A204.1 (cell line): Measurements from ENCODE around the gene C2orf76.

ENCODE experiments used
- FAIRE-seq: peaks from 2 replicates; lab custom pipeline; 2012; peaks lifted over from hg19 to GRCh38; lab: Jason Lieb, UNC

The C2orf76 gene

DNA sequence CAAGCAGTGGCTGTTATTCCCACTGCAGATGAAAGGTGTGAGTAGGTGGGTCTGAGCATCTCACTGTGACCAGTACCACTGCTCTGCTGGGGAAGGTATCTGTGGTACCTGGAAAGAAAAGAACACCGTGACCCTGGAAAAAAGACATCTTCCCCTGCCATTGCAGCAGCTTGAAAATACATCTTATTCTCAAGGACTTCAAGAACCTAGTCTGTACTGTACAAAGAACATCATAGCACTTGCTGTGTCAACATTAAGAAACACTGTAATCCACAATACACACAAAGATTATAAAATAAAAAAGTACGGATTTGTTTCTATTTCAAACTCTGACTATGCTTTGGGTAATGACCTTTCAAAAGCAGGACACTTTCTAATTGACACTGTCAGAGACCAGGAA, 28.9 kb downstream of the C2orf76 start:
- no peak for FAIRE-seq

- no peak for FAIRE-seq
Observed at GRCh38 chr2:119333833-119334232, 32.8 kb downstream of the C2orf76 start.

- FAIRE-seq, result no peak
Observed at GRCh38 chr2:119333360-119333759, 33.3 kb downstream of the C2orf76 start.

- FAIRE-seq, result no peak
Observed at GRCh38 chr2:119332953-119333352, 33.7 kb downstream of the C2orf76 start.

DNA sequence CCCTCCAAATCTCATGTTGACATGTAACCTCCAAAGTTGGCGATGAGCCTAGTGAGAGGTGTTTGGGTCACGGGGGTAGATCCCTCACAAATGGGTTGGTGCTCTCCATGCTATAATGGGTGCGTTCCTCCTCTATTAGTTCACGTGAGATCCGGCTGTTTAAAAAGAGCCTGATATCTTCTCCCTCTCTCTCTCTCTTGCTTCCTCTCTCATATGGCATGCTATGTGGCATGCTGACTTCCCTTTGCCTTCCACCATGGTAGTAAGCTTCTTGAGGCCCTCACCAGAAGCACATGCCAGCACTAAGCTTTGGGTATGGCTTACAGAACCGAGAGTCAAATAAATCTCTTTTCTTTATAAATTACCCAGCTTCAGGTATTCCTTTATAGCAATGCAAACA, 39.2 kb downstream of the C2orf76 start:
- no peak for FAIRE-seq

- FAIRE-seq, result no peak
Observed at GRCh38 chr2:119326938-119327337, 39.7 kb downstream of the C2orf76 start.

DNA sequence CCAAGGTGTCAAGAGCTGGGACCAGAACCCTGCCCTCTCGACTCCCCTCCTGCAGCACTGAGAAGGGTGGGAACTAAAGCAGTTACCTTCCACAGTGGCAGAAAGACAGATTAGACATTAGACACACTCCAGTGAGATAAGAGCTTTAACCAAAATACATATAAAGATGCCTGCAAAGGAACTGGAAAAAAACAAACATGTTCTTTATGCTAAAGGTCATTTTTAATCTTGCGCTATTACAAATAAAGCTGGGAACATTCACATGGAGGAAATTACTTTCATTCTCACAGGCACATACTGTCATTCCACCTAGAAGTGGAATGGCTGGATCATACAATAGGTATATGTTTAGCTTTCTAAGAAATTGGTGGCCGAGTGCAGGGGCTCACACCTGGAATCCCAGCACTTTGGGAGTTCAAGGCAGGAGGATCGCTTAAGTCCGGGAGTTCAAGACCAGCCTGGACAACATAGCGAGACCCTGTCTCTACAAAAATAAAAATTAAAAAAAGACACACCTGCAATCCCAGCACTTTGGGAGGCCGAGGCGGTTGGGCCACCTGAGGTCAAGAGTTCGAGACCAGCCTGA, 41.9 kb downstream of the C2orf76 start:
- no peak for FAIRE-seq

DNA sequence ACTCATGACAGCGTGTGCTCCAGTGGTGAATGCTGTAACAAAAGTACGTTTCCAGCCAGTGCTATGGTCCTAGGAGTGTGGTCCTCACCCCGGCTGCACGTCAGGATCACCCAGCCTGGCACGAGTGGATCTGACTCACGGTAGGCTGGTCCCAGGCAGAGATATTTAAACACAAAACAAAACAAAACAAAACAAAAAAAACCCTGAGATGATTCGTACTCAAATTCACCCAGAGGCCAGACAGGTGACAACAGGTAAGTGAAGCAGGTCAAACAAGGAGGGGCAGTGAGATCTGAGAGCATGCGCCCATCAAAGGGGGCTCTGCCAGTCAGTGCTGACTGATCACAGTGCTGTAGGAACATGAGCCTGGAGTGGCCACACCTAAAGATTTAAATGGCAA, 43.2 kb downstream of the C2orf76 start:
- FAIRE-seq, result no peak

GRCh38 chr2:119319593-119319992, 47.0 kb downstream of the C2orf76 start:
- FAIRE-seq, result no peak

DNA sequence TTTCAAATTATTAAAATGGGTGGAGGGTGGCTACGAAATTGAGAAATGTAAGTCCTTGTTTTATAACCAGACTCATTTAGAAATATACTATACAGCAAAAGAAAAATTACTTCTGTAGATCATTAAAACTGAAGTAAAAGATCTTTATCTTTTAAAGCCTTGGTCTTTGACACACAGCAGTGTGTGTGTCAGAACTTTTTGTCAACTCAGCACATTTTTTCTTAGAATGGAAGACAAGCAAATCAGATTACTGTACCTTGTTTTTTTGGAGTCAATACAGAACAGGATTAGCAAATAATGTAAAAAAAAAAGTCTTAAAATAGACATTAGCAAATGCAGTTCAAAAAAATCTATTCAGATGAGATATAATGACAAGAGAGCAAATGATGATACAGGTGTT, 49.1 kb downstream of the C2orf76 start:
- FAIRE-seq, result no peak

DNA sequence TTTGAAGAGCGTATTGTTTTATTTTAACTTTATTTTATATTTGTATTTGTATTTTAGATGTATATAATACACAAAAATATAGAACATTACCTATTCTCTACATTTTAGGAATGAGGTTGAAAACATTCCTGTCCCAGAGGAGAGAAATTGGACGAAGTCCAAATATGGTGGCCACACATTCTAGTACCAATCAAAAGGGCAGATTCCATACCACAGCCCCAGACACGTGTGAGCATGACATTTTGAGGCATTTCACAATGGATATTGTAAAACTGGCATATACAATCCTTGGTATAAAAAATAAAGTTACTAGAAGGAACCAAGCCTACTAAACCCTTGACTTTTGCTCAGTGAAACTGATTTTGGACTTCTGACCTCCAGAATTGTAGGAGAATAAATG, 50.6 kb downstream of the C2orf76 start:
- no peak for FAIRE-seq

- no peak for FAIRE-seq
Observed at GRCh38 chr2:119315241-119315925, 51.3 kb downstream of the C2orf76 start.

GRCh38 chr2:119311831-119312230, 54.8 kb downstream of the C2orf76 start:
- FAIRE-seq, result no peak

DNA sequence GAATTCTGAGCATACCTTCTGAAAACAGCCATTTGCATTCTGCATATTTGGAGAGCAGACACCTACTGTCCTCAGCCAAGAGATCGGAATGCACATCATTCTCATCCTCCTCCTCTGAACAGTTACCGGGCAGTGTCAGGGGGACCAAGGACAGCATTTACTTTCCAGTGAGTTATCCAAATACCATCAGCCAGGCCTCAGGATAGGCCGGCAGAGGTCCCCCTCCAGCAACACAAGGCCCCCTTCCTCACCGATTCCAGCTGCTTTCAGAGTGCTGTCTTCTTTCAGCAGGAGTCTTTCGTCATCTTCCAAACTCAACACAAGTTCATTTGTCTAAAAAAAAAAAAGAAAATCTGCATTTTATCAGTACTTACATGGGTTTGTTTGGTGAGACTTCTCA, 55.3 kb downstream of the C2orf76 start:
- no peak for FAIRE-seq

- FAIRE-seq, result no peak
Observed at GRCh38 chr2:119308793-119309330, 57.8 kb downstream of the C2orf76 start.

DNA sequence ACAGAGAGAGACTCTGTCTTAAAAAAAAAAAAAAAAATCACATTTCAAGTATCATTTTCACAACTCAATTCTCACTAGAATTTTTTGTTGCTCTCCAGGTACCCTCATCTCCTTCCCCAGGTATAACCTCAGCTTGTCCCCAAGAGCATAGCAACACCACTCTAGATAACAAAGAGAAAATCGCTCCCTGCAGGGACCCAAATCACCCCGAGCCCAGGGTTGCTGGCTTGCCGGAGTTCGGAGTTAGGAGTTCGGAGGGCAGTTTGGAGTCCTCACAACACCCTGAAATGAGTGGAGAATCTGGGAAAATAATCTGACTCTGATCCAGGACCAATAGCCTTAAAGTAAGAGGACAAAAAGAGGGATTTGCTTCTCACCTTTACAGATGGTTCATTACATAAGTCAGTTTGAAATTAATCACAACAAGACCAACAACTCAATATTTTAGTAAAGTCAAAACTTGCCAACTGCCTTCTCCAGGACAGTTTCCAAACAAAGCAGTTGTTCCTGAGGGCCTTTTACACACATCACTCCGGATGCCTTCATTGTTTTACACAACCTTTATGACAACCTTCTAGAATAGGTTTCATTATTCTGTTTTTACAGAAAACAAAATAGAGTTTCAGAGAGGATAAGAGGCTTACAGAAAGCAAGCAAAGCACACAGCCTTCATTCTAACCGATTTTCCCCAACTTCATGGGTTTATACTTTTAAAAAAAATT, 59.1 kb downstream of the C2orf76 start:
- FAIRE-seq, result no peak

DNA sequence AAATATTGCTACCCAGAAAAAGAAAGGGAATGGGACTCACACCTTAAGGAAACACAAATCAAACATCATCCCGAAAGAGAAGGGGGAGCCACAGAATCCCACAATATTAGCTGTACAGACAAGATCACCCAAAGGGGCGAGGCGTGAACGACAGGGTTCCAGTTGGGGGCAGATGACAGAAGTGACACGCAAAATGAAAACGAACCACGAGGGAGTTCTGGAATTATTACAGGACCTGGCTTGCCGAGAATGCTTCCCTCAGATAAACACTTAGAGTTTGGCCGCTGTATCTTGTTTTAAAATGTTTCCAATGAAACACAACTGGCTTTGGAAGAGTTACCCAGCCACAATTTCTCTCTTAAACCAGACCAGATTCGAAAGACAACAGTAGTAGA, 60.4 kb downstream of the C2orf76 start:
- FAIRE-seq, result no peak

DNA sequence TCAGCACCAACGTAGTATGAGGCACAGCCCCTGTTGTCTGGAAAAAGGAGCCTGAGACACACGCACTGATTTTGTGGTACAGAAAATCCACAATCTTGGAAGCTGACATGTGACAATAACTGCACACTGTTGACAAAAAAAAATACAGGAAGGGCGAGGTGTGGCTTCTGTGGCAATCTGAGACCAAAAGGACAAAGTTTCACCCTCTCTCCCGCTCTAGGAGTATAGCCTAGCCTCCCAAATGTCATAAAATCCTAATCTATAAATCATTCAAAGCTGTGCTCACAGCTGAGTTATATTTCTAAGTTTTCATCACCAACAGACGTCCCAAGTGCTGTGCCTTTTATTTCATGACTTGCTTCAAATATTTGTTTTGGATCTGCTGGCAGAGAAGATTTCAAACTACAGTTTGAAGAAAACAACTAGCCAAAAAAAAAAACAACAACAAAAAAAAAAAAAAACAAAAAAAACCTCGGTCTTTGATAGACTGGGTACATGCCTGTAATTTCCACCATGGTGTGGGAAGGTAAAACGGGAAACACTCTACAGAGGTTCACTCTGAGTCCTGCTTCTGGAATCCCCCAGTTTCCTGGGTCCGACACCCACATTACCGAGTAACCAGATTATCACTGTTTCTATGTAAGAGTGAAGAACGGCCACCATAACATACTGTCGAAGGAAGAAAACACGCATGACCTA, 61.0 kb downstream of the C2orf76 start:
- no peak for FAIRE-seq

GRCh38 chr2:119304847-119305246, 61.8 kb downstream of the C2orf76 start:
- FAIRE-seq, result no peak

GRCh38 chr2:119301413-119301812, 65.2 kb downstream of the C2orf76 start:
- FAIRE-seq, result no peak

- FAIRE-seq, result no peak
Observed at GRCh38 chr2:119295688-119296375, 70.8 kb downstream of the C2orf76 start.

DNA sequence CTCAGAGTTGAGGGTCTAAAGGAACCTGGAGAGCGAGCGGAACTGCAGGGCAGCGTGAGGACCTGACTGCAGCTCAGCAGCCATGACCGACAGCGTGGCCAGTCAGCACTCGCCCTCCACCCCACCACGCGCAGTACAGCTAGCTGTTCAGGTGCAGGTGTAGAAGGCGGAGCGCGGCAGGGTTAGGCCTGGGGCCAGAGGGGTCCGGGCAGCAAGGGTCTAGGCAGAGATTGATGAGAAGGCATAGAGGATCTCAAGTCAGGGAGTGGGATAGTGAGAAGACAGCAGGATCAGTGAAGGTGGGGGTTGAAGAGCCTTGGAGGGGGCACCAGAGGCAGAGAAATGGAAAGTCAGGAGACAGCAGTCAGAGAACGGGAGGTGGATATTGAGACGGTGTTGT, 72.0 kb downstream of the C2orf76 start:
- FAIRE-seq, result no peak
